ENCODE data around the gene MTHFD2.

The MTHFD2 gene

DNA sequence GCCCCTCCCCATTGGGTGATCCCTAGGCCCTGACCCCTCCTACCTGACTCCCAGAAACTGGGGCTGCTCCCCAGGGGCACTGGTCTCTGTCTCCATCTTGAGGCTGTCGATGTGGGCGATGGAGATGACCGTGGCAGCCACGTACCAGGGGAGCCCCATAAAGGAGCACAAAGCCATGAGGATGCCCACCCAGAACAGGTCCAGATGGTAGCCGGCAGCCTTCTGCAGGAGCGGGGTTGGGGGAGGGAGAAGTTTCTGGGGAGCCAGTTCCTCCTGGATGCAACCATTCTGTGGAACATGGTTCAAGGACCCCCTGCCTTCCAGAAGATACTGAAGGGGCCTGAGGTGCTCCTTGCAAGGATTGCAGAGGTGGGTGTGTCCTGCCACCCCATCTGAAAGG lies 34.0 kb downstream of the MTHFD2 start:
- DNase-seq: no peak

DNA sequence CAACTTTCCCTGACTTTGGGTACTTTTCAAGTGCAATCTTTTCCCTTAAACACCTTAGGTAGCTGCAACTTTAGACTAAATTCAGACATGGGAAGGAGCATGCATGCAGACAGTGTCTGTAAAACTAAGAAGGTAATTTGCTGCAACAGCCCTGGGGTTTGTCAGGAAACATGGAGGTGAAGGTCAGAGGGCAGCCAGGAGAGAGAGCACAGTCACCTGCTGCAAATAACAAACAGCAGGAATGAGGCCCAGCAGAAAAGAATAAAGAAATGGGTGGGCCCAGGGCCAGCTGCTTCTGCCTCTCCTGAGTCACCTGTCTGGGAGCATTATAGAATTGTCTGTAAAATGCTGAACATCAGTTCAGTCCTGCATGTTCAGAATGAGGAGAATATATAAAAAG lies 35.2 kb downstream of the MTHFD2 start:
- no peak for DNase-seq

DNA sequence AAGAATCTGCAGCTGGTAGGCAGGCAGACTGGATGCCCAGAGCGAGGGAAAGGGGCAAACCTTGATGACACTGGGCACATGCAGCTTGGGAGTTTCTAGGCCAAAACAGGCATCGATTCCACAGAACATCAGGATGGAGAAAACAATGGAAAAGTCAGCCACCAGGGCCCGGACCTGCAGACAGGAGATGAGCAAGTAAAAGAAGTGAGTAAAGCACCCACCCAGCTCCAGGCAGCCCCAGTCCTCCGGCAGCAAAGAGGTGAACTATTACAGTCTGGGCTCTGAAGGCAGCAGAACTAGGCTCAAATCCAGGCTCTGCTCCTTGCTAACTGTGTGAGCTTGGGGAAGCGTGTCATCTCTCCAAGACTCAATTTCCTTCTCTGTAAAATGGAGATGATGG lies 36.6 kb downstream of the MTHFD2 start:
- no peak for DNase-seq

DNA sequence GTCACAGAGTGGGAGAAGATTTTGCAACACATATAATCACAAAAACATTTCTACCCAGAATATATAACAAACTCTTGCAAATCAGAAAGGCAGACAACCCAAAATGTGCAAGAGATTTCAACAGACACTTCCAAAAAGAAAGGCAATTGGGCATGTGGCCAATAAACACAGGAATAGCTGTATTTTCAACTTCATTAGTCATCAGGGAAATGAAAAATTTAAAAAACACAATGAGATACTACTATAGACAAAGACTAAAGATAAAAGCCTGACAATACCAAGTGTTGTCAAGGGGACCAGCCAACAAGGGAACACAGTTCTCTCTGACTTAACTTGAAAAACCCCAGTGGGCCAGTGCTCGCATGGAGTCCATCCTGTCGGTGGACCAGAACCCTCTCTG lies 40.5 kb downstream of the MTHFD2 start:
- DNase-seq: no peak

DNA sequence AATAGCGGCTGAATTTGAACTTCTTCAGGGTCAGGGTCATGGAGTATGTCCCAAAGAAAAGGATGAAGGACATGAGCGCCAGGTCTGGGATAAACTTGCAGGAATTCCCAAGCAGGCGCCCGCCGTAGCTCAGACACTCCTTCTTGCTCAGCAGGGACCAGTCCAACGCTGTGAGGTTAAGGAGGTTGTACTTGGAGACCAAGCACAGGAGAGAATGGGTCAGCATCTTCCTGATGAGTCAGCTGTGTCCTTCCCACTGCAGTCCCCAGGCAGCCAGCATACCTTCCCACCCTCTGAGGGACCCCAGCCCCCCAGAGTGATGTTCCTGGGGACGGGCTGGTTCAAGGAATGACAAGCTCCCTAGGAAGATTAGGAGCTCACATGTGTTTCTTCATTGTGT lies 40.9 kb downstream of the MTHFD2 start:
- no peak for DNase-seq

DNA sequence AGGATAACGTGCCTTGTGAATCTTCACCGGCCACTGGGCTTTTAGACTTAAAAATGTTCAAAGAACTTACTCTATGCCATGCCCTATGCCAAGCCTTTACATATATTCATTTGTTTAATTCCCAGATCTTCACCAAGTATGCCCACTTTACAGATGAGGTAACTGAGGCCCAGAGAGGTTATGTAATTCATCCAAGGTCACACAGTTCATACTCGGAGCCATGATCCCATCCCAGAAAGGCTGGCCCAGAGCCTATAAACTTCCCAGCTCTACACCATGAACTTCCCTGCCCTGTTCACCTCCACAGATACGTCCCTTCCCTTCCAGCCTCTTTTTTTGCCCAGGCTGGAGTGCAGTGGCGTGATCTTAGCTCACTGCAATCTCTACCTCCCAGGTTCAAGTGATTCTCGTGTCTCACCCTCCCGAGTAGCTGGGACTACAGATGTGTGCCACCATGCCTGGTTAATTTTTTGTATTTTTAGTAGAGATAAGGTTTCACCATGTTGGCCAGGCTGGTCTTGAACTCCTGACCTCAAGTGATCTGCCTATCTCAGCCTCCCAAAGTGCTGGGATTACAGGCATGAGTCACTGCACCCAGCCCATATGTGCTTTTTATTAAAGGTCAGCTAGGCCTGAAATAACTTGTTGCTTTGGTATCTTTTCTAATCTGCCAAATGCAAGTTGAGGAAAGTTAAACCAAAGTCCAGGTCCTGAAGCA lies 44.1 kb downstream of the MTHFD2 start:
- no peak for DNase-seq

DNA sequence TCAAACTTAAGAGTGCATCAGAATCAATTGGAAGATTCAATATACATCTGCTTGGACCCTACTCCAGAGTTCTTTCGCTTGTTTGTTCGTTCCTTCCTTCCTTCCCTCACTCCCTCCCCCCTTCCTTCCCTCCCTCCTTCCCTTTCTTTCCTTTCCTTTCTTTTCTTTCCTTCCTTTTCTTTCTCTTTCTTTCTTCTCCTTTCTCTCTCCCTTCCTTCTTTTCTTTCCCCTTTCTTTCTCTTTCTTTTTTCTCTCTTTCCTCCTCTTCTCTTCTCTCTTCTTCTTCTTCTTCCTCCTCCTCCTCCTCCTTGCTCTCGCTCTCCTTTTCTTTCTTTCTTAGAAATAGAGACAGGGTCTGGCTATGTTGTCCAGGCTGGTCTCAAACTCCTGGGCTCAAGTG lies 45.9 kb downstream of the MTHFD2 start:
- no peak for DNase-seq

DNA sequence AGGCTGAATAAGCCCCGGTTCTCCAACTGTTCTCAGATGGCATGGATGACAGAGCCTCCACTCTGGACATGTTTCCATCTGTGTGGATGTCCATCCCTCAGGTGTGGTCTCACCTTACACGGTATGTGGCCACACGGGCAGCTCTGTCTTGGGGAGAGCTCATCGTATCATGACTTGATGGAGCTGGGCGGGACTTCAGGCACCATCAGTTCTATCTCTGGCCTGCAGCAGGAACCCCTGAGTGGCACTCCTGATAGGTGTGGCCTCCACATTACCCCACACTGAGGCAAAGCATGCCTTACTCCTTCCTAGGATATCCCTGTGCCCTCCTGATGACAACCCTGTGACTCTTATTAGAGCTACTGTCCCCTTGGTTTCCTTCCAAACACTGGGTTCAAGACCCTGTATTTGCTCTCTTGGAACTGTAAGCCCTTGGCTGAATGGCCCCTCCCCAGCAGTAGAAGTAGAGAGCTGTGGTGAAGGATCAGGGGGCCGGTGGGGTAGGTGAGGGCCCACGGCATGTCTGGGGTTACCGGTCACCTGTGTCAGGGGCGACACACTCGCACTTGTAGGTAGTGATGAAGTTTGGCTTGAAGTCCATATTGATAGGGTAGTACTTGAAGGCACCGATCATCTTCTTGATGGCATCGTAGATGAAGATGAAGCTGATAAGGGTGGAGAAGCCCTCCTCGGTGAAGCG lies 48.2 kb downstream of the MTHFD2 start:
- DNase-seq: no peak

DNA sequence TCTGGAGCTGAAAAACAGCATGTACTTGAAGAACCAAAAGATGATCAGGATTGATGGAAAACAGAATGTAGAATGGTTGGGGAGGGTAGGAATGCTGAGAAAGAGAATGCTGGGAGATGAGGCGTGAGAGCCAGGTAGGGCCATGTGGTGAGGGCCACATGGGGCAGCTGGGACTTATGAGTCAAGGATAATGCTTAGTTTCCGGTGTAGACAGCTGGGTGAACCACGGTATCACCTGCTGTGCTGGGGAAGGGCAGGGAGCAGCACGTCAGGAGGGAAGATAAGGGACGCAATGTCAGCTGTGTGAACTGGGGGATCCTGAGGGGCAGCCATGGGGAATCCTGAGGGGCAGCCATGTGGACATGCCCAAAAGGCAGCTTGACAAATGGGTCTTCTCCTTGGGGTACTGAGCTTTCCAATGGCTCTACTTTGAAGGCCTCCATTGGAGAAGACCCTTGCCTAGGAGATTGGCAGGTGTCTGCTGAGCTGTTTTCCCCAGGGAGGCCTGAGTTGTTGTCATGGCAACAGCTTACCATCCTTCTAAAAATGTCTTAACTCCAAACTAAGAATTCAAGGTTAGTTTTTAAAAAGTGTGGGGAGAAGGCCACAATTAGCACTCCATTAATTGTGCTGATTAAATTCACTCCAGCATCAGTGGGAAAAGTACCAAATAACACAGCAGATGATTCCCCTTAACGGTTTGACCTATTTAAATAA lies 51.1 kb downstream of the MTHFD2 start:
- DNase-seq: no peak

DNA sequence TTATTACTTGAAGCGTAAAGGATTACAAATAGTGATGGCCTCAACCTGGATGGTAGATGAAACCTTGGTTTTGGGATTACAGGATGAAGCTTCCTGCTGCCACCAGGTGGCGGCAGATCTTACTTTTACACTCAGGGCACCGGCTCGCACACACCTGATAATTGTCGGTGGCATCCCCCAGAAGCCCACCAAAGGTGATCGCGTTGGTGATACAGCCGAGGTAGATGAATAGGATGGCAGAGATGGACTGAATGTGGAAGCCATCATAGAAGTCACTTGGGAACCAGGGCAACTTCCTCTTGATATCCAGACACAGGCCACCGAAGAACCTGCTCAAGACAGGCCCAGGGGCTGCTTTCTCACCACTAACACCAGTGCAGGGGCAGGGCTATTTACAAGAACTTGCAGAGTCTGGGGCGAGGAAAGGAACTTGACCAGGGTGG lies 51.8 kb downstream of the MTHFD2 start:
- peak; percentile 38 for DNase-seq

DNA sequence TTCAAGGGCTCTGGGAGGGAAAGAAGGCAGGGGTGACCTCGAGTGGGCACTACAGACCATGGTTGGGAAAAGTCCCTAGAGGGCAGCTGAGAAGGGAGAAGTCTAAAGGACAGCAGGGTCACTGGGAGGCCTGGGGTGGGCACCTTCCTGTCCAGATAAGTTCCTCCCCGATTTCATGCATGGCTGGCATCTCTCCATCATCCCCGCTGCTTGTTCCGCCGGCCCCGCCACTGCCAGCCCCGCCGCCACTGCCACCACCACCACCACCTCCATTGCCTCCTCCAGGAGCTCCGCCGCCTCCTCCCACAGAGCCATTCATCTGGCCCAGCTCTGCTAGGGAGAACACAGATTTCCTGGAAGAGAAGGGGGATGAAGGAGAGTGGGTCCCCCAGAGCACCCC lies 53.6 kb downstream of the MTHFD2 start:
- no peak for DNase-seq

DNA sequence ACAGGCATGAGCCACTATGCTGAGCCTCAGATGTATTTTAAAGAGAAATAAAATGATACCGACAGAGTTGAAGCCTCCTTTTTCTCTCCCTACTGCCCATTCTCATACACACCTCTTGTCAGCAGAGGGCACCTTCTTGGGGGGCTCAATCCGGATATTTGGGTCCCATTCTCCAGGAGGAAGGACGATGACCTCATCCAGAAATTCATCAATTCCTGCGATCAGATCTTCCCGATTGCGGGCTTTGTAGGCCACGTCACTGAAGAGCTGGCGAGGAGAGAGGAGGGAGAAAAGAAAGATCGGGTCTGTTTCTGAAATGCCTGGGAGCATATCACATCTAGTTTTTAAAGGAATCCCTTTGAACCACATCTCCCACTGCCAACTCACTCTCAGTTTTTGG lies 54.4 kb downstream of the MTHFD2 start:
- DNase-seq: no peak

DNA sequence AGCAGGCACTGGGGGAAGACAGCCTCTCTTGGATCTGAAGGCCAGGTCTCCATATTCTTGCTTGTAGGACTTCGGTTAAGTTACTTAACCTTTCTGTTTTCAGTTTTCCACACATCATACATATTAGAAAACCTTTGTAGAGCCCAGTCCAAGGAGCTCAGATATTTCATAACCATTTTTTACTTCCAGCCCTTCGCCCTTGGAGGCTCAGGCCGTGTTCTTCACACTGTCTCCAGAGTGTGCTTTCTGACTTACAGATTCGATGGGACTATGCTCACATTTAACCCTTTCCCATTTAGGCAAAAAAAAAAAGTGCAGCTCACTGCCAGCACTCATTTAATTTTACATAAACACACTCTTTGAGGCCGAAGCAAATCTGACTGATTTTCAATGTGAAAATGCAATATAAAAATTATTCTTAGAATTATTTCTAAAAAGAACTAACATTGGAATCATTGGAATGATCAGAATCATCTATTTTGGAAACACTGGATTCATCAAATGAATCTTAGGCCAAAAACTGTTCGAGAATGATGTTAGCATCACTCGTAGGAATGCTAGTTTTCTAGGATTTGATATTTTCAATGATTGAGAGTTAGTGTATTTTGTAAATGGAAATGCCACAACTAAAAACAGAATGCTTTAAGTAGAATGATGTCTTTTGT lies 55.0 kb downstream of the MTHFD2 start:
- DNase-seq: no peak

DNA sequence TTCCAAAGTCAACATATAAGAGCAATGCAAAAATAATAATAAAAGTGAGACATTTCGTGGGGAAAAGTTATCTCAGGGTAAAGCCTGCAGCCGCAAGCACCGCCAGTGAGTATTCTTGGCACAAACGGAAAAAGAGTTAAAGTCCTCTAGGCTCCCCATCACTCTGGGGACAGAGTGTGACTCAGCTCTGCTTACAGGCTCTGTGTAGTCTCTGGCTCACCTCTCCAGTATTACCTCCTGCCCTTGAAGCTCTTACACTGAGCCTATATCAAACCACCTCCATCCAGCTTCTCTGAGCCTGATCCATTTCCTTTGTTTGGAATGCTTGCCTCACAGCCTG lies 55.5 kb downstream of the MTHFD2 start:
- DNase-seq: no peak

DNA sequence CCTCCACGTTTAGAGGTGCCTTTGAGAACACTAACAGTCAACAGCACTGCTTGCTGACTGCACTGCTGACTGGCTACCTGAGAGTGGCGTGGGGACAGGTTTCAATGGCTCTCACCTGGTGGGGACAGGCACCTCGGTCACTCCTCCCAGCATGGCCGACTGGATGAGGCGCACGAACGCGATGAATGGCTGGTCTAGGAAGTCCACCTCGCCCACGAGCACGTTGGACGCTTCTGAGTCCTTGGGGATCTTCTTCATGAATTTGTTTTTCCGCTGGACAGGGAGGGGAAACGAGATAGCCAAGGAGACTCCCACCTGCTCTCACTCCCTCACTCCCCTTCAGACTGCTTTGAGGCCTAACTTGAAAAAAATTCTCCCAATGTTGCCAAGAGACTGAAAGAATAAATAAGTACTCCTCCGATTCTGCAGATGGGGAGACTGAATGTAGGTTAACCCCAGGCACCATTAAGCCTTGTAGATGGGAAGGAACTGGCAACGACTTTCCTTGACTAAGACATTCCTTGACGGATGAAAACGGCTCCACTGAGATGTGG lies 57.3 kb downstream of the MTHFD2 start:
- DNase-seq: no peak

DNA sequence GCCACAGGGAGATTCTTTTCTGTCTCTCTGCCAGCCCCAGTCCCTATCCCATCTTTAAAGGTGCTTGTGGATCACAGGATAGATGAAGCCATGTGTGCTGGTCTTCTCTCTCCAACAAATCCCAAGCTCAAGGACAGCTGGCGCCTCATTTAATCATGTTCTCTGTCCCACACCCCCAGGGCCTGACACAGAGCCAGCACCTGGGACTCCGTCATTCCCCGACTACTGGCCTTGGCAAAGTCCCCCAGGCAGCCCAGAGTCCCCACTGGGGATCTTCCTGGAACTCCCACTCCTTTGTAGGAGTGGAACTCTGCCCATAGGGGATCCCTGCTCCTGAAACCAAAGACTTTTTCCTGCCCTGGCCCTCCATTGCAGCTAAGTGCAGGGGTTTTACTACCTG lies 60.8 kb downstream of the MTHFD2 start:
- no peak for DNase-seq

DNA sequence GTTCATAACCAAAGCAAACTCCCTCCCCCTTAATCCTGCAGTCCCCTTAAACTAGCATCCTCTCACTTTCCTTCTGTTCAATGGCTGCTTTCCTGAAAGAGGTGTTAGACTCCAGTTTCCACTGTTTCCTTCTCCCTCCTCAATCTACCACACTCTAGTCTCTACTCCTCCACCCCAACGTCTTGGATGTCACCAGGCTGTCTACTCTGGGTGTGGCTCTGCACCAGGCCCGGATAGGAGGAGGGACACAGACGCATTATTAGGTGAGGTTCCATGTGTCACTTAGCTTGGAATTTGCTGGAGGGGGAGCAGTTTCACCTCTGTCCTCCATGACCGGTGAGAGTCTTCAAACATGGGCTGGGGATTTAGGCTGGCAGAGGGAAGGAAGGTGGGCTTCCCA lies 61.3 kb downstream of the MTHFD2 start:
- DNase-seq: no peak

DNA sequence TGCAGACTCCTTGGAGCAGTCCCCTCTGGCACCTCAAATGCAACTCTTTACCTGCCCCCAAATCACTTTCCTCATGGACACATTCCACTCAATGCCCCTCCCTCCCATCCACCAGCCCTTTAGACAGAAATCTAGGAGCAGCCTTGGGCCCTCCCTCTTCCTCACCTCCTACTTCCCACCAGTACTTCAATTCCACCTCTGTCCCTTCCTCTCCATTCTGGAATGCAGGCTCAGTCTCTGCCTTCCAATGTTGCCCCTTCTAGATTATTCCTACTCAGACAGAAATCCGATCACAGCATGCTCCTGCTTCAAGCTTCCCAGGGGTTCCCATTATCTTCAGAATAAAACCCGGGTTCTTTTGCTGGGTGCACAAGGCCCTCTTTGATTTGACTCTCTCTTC lies 62.1 kb downstream of the MTHFD2 start:
- DNase-seq: no peak

DNA sequence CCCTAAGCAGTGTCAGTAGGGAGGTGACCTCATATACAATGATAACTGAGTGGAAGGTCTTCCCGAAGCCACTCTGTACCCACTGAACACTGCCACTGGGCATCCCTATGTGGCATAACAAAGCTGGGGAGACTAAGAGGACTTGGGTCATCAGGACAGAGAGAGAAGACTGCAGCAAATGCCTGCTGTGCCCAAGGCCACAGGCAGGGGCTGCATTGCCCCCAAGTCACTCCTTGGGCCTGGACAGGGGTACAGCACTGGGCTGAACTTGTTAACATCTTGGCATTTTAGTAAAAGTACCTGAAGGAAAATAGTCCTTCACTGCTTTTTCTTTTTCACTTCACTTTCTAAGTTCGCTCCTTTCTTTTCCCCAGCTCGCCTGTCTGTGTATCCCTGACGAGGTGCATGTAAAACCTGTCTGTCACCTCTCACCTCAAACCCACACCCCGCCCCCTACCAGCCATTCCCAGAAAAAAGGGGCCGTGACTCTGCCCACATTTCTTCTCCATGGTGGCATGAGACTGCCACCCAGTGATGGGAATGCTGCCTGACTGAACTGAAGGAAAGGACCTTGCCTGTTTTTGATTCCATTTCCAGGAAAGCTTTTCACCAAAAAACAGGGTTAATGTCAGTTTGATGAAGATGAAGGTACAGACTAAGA lies 62.9 kb downstream of the MTHFD2 start:
- DNase-seq: no peak

DNA sequence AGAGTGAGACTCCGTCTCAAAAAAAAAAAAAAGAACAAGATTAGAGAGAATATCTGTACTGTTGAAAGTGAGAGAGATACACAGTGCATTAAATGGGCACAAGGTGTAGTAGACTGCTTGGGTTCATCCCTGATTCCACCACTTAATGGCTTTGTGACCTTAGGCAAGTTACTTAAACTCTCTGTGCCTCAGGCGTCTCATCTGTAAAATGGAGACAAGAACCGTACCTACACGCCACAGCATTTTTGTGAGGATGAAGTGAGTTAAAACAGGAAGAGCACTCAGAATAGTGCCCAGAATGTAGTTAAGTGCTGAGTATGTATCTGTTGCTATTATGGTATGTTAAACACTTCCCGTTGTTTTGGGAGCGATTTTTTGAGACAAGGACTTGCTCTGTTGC lies 64.3 kb downstream of the MTHFD2 start:
- DNase-seq: no peak

DNA sequence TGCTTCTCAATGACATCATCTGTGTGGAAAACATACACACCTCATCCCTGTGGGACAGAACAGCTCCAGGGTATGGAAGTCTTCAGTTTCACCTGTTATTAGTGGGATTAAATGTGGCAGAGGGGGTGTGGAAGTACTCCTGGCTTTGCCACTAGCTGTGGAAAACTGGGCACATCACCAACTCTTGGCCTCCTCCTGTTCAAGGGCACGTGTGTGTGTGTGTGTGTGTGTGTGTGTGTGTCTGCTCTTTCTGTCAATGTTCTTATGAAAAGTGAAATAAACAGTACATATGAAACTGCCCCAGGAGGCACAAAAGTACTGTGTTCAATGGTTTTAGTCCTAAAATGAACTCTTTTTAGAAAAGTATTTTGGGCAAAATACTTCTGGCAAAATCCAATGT lies 65.9 kb downstream of the MTHFD2 start:
- DNase-seq: no peak

DNA sequence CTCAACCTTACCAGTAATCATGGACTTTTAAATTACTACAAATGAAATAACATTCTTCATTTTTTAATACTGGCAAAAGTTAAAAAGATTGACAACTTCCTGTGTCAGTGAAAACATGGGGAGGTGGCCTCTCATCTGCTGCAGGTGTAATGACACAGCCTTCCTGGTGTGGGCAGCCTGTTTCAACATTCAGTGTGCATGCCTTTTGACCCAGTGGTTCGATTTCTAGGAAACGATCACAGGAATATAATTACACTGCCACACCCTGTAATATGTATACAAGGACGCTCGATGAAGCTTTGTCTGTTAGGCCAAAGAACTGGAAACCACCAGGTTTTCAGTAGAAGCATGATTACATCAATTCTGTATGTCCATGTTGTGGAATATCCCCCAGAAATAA lies 68.7 kb downstream of the MTHFD2 start:
- peak; percentile 62 for DNase-seq

Measured in stimulated activated CD4-positive, alpha-beta T cell treated with anti-CD3 and anti-CD28 coated beads, Interleukin-1b, Interleukin-23, amount 100 ng/mL, for 48 hours (primary cell).